Lung (tissue), 12 donors: ENCODE results near the gene PRKG1. TPM values are rescaled to one million over a fixed set of nuclear protein-coding genes. Genes with fewer than 3 reads are reported as not detected.

Experiments
- ATAC-seq: fragments of 200-7000 bp; cut with Tn5 transposase; one replicate; pipeline ENCODE4 v1.9.1; 2020; ENCODE audit warnings: moderate number of reproducible peaks; ENCODE audit not compliant: insufficient read depth, low FRiP score
- DNase-seq, 3 donors: peaks; one replicate each; pipeline ENCODE4 v3.0.0-alpha.2; 2013 to 2017
- H3K27ac ChIP-seq, 2 donors: one replicate each; pipeline ENCODE4 v1.5.1; 2013; ENCODE audit warnings: mild to moderate bottlenecking in 2 of 2, moderate library complexity in 2 of 2, control low read depth in 1 of 2, inconsistent platforms in 1 of 2, low read depth in 1 of 2, low read length in 1 of 2
- H3K27me3 ChIP-seq, 3 donors: one replicate each; pipeline ENCODE4 v1.5.1; 2013; ENCODE audit warnings: low read length in 2 of 3; ENCODE audit not compliant: control insufficient read depth in 3 of 3, insufficient read depth in 3 of 3
- H3K36me3 ChIP-seq, 4 donors: one replicate each; pipeline ENCODE4 v1.5.1; 2013; ENCODE audit warnings: low read length in 4 of 4, mild to moderate bottlenecking in 1 of 4, moderate library complexity in 1 of 4; ENCODE audit not compliant: control insufficient read depth in 4 of 4, insufficient read depth in 4 of 4
- H3K4me1 ChIP-seq, 5 donors: one replicate each; pipeline ENCODE4 v1.5.1; 2013; ENCODE audit warnings: low read length in 5 of 5, mild to moderate bottlenecking in 2 of 5, moderate library complexity in 1 of 5; ENCODE audit not compliant: control insufficient read depth in 5 of 5, insufficient read depth in 5 of 5
- H3K4me3 ChIP-seq: one replicate; pipeline ENCODE4 v1.5.1; 2013; ENCODE audit warnings: mild to moderate bottlenecking, control low read depth, moderate library complexity
- H3K9ac ChIP-seq, 2 donors: one replicate each; pipeline ENCODE4 v1.5.1; 2013; ENCODE audit warnings: low read length in 2 of 2, control low read depth in 1 of 2; ENCODE audit not compliant: insufficient read depth in 1 of 2
- H3K9me3 ChIP-seq, 4 donors: one replicate each; pipeline ENCODE4 v1.5.1; 2013; ENCODE audit warnings: low read length in 3 of 4, mild to moderate bottlenecking in 1 of 4, moderate library complexity in 1 of 4; ENCODE audit not compliant: control insufficient read depth in 4 of 4, insufficient read depth in 3 of 4
- WGBS, 2 donors: extraction: QIAGEN DNeasy Blood & Tissue Kit; methylation state at CpG; one replicate each; pipeline ENCODE4 v1.1.7; 2013; 5-methylcytosine and 5-hydroxymethylcytosine counted together
- polyA plus RNA-seq, 2 donors: library from polyadenylated mRNA; stranded (reverse); fragments of 200-250 nt; gene quantifications; one replicate each; pipeline ENCODE4 v1.2.1, GENCODE V29; 2013
- total RNA-seq, 2 donors: library from RNA; depleted of rRNA in 1 of 2; stranded (reverse); fragments of >200 nt in 1 of 2; gene quantifications; one replicate each; pipeline ENCODE4 v1.2.1, GENCODE V29; 2014 to 2021
- TF ChIP-seq, protein P1 (sequence below): IDR thresholded peaks from 2 replicates; pipeline ENCODE4 v1.5.1; 2012; ENCODE audit warnings: mild to moderate bottlenecking; ENCODE audit errors: control extremely low read depth, extremely low read depth
- donor health status: control.
- donor health status: control.
- donor health status: Bipolar disorder and iron deficiency.
- donor health status: healthy.
- donor health status: DM: yes; HTN: yes; CAD: no.

The PRKG1 gene
- total and polyA plus RNA-seq, 4 donors, result 2.1 to 50.8 (median 15.1) TPM

DNA sequence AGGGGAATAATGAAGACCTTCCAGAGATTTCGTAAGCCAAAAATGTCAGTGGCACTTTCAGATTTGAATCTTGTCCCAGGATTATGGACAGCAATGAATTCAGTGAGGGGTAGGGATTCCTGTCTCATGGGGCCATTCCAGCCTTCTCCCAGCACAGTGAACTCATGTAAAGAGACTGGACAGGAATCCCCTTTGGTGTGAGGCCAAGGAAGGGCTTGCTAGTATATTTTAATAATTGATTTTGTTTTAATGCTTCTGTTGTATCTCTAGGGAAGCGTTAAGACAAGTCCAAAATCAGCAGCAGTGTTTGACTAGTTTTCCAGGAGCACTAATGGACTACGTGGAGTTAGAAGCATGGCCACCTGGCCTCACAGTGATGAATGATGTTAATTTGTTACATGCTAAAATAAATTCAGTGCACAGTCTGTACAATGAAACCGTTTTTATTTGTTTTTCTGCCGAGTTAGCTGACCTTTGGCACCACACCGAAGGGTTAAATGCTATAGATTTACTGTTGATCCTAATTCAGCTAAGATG is 1025.8 kb downstream of the PRKG1 start:
- 75 to 83% methylated on average over 6 of the region's 6 CpGs for WGBS, 2 donors
- H3K36me3 ChIP-seq, result no peaks in the 10 kb centered on the region
- H3K27ac ChIP-seq, result no peak overlapping the region
- no peak overlapping the region for H3K4me3 ChIP-seq
- no peaks in the 10 kb centered on the region for H3K4me1 ChIP-seq
- ATAC-seq, result no peak
- H3K9me3 ChIP-seq, result no peaks in the 10 kb centered on the region
- no peak overlapping the region for H3K9ac ChIP-seq
- TF ChIP-seq, protein P1, sequence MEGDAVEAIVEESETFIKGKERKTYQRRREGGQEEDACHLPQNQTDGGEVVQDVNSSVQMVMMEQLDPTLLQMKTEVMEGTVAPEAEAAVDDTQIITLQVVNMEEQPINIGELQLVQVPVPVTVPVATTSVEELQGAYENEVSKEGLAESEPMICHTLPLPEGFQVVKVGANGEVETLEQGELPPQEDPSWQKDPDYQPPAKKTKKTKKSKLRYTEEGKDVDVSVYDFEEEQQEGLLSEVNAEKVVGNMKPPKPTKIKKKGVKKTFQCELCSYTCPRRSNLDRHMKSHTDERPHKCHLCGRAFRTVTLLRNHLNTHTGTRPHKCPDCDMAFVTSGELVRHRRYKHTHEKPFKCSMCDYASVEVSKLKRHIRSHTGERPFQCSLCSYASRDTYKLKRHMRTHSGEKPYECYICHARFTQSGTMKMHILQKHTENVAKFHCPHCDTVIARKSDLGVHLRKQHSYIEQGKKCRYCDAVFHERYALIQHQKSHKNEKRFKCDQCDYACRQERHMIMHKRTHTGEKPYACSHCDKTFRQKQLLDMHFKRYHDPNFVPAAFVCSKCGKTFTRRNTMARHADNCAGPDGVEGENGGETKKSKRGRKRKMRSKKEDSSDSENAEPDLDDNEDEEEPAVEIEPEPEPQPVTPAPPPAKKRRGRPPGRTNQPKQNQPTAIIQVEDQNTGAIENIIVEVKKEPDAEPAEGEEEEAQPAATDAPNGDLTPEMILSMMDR, result no peak
- no peaks in the 10 kb centered on the region for H3K27me3 ChIP-seq
- no peak for DNase-seq

DNA sequence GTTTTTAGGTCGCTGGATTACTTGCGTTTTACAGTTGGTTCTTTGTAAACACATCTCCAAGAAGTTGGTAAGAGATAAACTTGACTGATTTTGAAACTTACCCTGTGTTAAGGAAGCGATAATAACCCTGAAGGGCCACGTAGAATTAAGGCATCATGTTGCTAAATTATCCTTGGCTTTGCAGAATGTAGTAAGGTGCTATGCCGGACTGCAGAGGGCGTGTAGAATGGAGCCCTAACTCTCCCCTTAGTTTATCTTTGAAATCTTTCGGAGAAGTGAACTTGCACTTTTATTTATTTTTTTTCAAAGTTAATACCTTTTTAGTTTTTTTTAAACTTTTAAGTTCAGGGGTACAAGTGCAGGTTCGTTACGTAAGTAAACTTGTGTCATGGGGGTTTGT is 1031.0 kb downstream of the PRKG1 start:
- no peak overlapping the region for H3K4me3 ChIP-seq
- no peak overlapping the region for H3K27ac ChIP-seq
- H3K9ac ChIP-seq, result no peak overlapping the region
- H3K9me3 ChIP-seq, result no peaks in the 10 kb centered on the region
- H3K4me1 ChIP-seq, result peaks cover 0 to 3% (median 0%) of the 10 kb centered on the region in 5 donors
- ATAC-seq (no peak), DNase-seq (no peak)
- H3K27me3 ChIP-seq, result no peaks in the 10 kb centered on the region
- TF ChIP-seq, protein P1, result no peak
- WGBS, 2 donors, result 91% methylated on average over 9 of the region's 9 CpGs
- H3K36me3 ChIP-seq, result no peaks in the 10 kb centered on the region

DNA sequence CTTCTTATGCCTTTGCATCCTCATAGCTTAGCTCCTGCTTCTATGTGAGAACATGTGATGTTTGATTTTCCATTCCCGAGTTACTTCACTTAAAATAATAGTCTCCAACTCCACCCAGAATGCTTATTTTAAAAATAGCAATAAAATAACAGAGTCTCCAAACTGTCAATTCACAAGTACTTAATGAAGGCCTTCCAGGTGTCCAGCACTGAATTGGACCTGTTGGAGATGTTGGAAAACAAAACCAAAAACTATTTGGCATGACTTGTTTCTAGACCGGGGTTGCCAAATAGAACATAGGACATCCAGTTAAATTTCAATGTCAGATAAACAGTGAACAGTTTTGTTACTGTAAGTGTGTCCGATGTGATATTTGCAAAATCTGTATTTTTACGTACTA is 1031.7 kb downstream of the PRKG1 start:
- Histone ChIP-seq H3K4me3 (no peak overlapping the region), H3K9ac (no peak overlapping the region), H3K27me3 (no peaks in the 10 kb centered on the region), H3K4me1 (peaks cover 0 to 3% (median 0%) of the 10 kb centered on the region in 5 donors), H3K27ac (no peak overlapping the region), H3K36me3 (no peaks in the 10 kb centered on the region), H3K9me3 (no peaks in the 10 kb centered on the region)
- ATAC-seq (no peak), DNase-seq (no peak)
- WGBS, 2 donors, result 89 to 91% methylated on average over 4 of the region's 4 CpGs
- TF ChIP-seq, protein P1, result no peak

DNA sequence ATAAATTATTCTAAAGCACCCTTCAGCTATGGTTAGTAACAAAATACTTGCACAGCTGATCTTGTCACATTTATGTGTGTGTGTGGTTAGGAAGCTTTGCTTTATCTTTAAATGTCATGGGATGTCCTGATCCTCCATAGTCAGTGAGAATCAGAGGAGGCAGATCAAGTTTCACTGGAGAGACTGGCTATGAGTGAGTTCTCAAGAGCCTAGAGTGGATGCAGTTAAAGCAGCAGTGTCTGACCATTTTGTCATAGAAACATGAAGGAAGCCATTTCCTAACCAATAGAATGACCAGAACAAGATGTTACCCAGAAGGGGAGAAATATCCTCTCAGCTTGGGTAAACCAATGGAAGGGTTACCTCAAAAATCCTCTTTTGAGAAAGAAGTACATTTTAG is 1032.6 kb downstream of the PRKG1 start:
- no peak for ATAC-seq
- no peaks in the 10 kb centered on the region for H3K9me3 ChIP-seq
- DNase-seq, result no peak
- H3K27me3 ChIP-seq, result no peaks in the 10 kb centered on the region
- no peak overlapping the region for H3K4me3 ChIP-seq
- TF ChIP-seq, protein P1, result no peak
- peaks cover 0 to 9% (median 0%) of the 10 kb centered on the region in 5 donors for H3K4me1 ChIP-seq
- no peak overlapping the region for H3K27ac ChIP-seq
- no peaks in the 10 kb centered on the region for H3K36me3 ChIP-seq
- no peak overlapping the region for H3K9ac ChIP-seq
